ENCODE measurements around the gene HTR7. TPM values are rescaled to one million over a fixed set of nuclear protein-coding genes. Genes with fewer than 3 reads are reported as not detected.

Gene HTR7
- total RNA-seq, 4 donors from 2014 or later: 0.53 to 2.7 (median 1.2) TPM

DNA sequence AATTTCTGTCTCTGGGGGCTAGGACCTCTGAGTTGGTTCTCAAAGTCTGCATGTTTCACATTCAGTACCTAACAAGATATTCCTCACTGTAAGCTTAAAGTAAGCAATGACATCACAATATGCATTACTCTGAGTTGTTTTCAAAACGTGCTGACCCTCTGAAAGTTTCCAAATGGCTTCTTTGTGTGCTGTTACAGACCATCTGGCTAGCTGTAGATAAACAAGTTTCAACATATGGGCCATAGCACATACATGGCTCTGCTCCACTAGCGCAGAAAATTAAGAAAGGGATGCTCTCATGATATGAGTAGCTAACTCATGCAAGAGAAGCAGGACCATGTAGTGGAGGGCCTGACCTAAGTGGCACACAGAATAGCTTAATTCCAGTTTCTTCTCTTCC is 119.0 kb downstream of the HTR7 start:
- WGBS, 2 donors: 38 to 65% methylated on average over 2 of the region's 2 CpGs
- TF ChIP-seq POLR2A (IDR thresholded peaks at IDR 0.05): no peak
- no peak for TF ChIP-seq CTCF (IDR thresholded peaks at IDR 0.05)
- no peak for DNase-seq
- Histone ChIP-seq H3K4me1 (peaks cover 0 to 48% (median 5%) of the 10 kb centered on the region in 3 donors), H3K4me3 (no peak overlapping the region), H3K36me3 (no peaks in the 10 kb centered on the region), H3K27me3 (no peaks in the 10 kb centered on the region), H3K9me3 (no peaks in the 10 kb centered on the region), H3K27ac (peak overlapping the region in 2 of 4 donors; percentile 69 to 78)
- intact Hi-C loops (cut with DNase I): no loop called here

- intact Hi-C loops (cut with DNase I): no loop called here
- Histone ChIP-seq H3K27ac (no peak overlapping the region), H3K36me3 (no peaks in the 10 kb centered on the region), H3K27me3 (no peaks in the 10 kb centered on the region), H3K9me3 (no peaks in the 10 kb centered on the region), H3K4me3 (no peak overlapping the region), H3K4me1 (peaks cover 0 to 7% (median 0%) of the 10 kb centered on the region in 3 donors)
- WGBS, 2 donors: 84% methylated on average over 2 of the region's 2 CpGs
- TF ChIP-seq POLR2A (IDR thresholded peaks at IDR 0.05) (no peak), CTCF (IDR thresholded peaks at IDR 0.05) (no peak)
- no peak for DNase-seq
Measured at GRCh38 chr10:90734415-90734814, 123.4 kb downstream of the HTR7 start.

GRCh38 chr10:90732581-90732980 is 125.3 kb downstream of the HTR7 start:
- H3K4me3 ChIP-seq: no peak overlapping the region
- H3K9me3 ChIP-seq: no peaks in the 10 kb centered on the region
- H3K4me1 ChIP-seq: no peaks in the 10 kb centered on the region
- TF ChIP-seq CTCF (IDR thresholded peaks at IDR 0.05): no peak
- TF ChIP-seq POLR2A (IDR thresholded peaks at IDR 0.05): no peak
- H3K27me3 ChIP-seq: no peaks in the 10 kb centered on the region
- 71 to 76% methylated on average over 3 of the region's 3 CpGs for WGBS, 2 donors
- H3K27ac ChIP-seq: no peak overlapping the region
- no peaks in the 10 kb centered on the region for H3K36me3 ChIP-seq
- intact Hi-C loops (cut with DNase I): no loop called here
- DNase-seq: no peak

DNA sequence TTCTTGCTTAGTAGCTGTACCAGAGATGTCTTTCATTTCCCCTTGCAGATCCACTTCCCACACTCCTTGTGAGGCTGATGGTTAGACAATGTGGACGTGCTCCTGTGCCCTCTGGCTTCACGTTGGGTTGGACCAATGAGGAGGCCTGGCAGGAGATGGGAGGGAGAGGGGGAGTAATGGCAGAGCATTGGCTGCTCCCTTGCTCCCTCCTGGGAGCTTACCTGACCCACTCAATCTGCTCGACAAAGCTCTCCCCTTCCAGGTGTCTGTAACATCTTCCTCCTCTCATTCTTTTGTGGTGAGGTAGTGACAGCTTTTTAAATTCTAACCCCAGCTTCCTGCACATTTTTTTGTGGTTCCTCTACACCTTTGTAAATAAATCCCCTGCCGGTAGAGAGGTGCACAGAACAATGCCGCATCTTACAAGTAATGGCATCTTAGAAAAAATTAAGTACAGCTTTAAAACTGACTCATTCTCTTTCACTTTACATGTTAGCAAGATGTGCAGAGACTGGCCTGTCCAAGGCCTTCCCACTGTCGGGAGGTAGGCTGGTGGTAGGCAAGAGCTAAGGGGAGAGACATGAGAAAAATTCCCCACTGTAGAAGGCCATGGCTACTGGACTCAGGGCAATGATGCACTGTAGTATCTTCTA is 134.3 kb downstream of the HTR7 start:
- Histone ChIP-seq H3K27ac (no peak overlapping the region), H3K27me3 (no peaks in the 10 kb centered on the region), H3K36me3 (no peaks in the 10 kb centered on the region), H3K9me3 (no peaks in the 10 kb centered on the region), H3K4me3 (no peak overlapping the region), H3K4me1 (peaks cover 0 to 8% (median 0%) of the 10 kb centered on the region in 3 donors)
- 31 to 37% methylated on average over 6 of the region's 6 CpGs for WGBS, 2 donors
- no peak for DNase-seq
- intact Hi-C loops (cut with DNase I): no loop called here
- TF ChIP-seq POLR2A (IDR thresholded peaks at IDR 0.05): no peak
- peak in 1 of 6 experiments; percentile 24 for TF ChIP-seq CTCF (IDR thresholded peaks at IDR 0.05)

DNA sequence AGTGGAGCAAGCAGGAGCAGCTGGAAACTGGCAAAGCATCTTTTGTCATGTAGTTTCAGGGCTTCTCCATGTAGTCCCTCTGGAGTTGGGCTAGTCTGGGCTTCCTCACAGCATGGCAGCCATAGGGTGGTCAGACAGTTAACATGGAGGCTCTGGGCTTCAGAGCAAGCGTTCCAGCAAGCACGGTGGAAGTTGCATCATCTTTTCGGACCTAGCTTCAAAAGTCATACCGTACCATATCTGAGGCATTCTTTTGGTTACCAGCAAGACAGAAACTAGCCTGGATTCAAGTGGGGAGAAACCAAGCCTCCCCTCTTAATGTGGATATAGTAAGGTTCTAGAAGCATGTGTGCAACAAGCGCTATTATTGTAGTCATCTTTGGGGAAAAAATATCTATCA is 135.0 kb downstream of the HTR7 start:
- no peak for TF ChIP-seq CTCF (IDR thresholded peaks at IDR 0.05)
- no peak for TF ChIP-seq POLR2A (IDR thresholded peaks at IDR 0.05)

More for the DNA sequence above, 135.0 kb downstream of the HTR7 start:
- Histone ChIP-seq H3K9me3 (no peaks in the 10 kb centered on the region), H3K36me3 (no peaks in the 10 kb centered on the region), H3K27ac (no peak overlapping the region), H3K4me3 (no peak overlapping the region), H3K4me1 (peaks cover 0 to 8% (median 0%) of the 10 kb centered on the region in 3 donors), H3K27me3 (no peaks in the 10 kb centered on the region)
- WGBS, 2 donors: 95 to 99% methylated on average over 3 to 5 of the region's 5 CpGs
- intact Hi-C loops (cut with DNase I): no loop called here
- DNase-seq: no peak
